Activated CD8-positive, alpha-beta memory T cell treated with anti-CD3 and anti-CD28 coated beads for 36 hours (primary cell): ENCODE measurements around the gene FEZ2. TPM values are rescaled to one million over a fixed set of nuclear protein-coding genes. Genes with fewer than 3 reads are reported as not detected.

Experiments
- CTCF ChIA-PET: fragments of 350-600 bp; sonication (Branson Sonifier 250); formaldehyde crosslinking; loops from one replicate; lab custom pipeline; 2021; ENCODE audit warnings: antibody characterized with exemption; lab: Charles Lee
- POLR2A ChIA-PET: fragments of 350-600 bp; sonication (Branson Sonifier 250); formaldehyde crosslinking; loops from one replicate; lab custom pipeline; 2021; ENCODE audit warnings: antibody characterized with exemption; lab: Charles Lee
- total RNA-seq, 2 experiments: library from RNA; stranded (reverse); gene quantifications; one replicate each; pipeline ENCODE4 v1.2.3, GENCODE V29; 2021

FEZ2 gene
- total RNA-seq, 2 experiments from 2014 or later: 7.7 to 8.4 TPM

DNA sequence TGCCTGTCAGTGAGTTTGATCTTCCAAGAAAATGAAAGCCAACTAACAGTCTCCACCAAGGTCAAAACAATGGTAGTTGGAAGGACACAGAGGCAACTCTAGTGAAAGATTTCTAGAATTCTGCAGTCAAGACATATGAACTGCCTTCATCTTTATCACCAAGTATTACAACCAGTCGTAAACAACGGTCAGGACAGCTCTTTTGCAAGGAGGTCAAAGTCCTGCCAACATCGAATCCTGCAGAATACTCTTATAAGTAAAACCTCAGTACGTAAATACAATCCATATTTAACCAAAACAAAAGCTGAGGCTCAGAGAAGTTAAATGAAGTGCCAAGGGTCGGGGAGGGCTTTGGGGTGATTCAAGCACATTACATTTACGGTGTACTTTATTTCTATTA is 3.1 kb downstream of the FEZ2 start:
- ChIA-PET POLR2A (no interaction called here), CTCF (no interaction called here)

DNA sequence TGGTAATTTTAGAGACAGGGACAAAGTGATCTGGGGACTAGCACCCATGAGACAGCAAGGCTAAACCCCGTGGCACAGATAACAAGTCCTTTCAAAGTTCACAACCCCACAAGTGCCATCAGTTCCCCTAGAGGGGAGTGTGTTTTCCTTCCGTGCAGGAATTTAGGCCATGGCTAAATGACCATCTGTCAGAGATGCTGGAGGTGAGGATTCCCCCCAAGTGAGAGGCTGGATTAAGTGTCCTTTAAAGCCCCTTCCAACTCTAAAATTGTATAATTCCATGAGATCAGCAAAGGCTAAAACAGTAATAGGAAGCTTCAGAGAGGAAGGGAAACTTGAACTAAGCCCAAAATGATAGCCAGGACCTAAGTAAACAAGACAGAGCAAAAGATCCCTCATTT is 8.7 kb downstream of the FEZ2 start:
- ChIA-PET CTCF (no interaction called here), POLR2A (no interaction called here)

DNA sequence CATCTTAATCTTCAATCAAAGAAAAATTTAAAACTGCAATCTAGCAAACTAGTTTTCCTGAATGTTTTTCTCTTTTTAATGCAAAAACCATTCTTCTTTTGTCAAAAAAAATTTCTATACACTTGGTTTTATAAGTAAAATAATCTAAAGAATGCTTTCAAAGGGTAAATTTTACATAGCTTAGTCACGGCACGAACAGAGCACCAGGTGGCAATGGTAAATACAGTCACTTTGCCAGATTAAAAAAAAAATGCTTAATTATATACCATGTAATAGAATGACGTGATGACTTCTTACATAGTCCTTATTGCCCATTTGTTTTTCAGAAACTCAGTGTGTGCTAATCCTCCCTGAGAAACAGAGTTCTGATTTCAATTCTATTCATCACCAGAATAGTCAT is 10.4 kb downstream of the FEZ2 start:
- ChIA-PET POLR2A (no interaction called here), CTCF (no interaction called here)

DNA sequence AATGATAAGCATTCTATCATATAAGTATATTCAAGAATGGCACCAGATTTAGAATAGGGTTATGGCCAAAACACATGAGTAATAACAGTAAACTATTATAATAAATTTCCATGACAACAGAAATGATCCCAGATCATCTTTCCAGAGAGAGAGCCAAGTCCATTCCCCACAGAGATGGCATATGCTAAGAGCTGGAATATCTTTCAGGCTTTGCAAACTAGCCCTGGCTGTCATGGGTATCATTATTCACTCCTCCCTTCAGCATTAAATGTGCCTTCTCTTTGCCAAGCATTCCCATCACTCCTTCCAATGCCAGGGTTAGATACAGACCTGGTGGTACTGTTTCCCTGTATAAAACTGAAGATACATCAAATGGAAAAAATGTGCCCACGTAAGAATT is 10.9 kb downstream of the FEZ2 start:
- CTCF ChIA-PET: no interaction called here
- POLR2A ChIA-PET: no interaction called here

DNA sequence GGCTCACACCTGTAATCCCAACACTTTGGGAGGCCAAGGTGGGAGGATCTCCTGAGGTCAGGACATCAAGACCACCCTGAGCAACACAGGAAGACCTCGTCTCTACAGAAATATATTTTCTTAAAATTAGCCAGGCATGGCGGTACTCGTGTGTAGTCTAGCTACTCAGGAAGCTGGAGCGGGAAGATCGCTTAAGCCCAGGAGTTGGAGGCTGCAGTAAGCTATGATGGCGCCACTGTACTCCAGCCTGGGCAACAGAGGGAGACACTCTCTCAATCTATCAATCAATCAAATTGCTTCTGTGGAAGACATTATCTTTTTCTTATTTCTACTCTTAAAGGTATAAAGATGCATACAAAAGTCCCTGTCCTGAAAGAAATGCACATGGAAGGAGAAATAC is 11.3 kb downstream of the FEZ2 start:
- ChIA-PET POLR2A (no interaction called here), CTCF (no interaction called here)

DNA sequence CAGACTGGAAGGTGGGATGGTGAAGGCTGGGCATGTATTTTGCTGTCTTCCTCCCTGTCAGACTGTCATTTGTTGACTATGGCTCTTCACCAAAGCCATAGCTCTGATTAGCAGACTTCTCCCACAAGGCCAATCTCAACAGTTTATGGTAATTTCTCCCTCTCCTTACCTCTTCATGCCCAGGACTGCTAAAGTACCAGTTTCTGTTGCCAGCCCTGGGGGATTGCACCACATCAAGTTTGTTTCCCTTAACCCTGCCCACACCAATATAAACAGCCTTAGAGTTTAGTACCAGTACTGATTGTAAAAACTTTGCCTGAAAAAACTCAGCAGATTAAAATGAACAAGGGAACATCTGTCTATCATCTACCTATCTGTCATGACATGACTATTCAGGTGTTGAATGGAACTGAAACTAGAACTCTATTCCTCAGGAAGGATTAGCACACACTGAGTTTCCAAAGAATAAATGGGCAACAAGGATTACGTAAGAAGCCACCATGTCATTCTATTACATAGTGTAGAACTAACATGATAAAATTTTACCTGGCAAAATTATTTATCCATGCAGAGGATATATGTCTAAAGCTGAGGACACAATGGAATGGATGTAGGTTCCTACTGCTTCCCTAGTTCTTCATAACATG is 13.7 kb downstream of the FEZ2 start:
- ChIA-PET CTCF (no interaction called here), POLR2A (no interaction called here)

DNA sequence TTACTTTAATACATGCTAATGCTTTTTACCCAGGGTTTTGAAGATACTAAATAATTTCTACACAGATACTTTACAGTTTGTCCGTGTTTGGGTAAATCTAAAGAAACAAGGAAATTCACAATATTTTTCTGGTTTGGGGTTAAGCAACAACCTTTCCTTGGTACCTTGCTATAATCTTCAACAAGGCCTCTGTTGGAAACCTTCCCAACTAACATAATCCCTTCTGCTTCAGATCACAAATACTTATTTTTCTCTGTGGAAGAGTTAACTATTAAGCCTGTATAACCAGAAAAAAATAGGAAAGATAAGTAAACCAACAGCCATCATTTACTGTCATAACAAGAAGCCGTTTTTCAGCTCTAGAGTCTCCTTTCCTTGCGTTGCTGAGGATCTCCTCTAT is 15.0 kb downstream of the FEZ2 start:
- ChIA-PET POLR2A (no interaction called here), CTCF (no interaction called here)

DNA sequence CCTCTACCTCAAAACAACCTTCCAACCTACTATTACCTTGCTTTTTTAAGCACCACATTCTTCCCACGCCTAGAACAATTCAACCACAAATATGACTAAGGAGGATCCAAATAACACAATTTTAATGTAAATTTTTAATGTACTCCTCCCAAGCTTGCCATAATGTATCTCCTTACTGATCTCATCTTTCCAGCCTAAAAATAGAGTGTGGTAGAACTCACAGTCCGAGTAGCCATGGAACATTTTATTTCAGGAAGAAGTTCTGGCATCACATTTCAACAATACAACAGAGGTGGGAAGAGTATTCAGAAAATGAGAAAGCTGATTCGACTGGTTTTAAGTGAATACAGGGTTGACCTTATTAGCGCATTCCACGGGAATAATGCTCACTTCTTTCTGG is 15.4 kb downstream of the FEZ2 start:
- CTCF ChIA-PET: no interaction called here

DNA sequence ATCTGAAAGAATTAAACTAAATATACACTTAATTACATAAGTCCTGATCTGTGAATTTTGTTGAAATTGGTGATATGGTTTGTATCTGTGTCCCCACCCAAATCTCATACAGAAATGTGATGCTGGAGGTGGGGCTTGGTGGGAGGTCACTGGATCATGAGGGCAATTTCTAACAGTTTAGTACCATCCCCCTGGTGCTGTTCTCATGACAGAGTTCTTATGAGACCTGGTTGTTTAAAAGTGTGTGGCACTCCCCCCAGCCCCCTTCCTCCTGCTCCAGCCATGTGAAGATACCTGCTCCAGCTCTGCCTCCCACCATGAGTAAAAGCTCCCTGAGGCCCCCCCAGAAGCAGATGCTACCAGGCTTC is 18.7 kb downstream of the FEZ2 start:
- POLR2A ChIA-PET: no interaction called here
- CTCF ChIA-PET: no interaction called here

More for the DNA sequence above, 15.4 kb downstream of the FEZ2 start:
- POLR2A ChIA-PET: no interaction called here

DNA sequence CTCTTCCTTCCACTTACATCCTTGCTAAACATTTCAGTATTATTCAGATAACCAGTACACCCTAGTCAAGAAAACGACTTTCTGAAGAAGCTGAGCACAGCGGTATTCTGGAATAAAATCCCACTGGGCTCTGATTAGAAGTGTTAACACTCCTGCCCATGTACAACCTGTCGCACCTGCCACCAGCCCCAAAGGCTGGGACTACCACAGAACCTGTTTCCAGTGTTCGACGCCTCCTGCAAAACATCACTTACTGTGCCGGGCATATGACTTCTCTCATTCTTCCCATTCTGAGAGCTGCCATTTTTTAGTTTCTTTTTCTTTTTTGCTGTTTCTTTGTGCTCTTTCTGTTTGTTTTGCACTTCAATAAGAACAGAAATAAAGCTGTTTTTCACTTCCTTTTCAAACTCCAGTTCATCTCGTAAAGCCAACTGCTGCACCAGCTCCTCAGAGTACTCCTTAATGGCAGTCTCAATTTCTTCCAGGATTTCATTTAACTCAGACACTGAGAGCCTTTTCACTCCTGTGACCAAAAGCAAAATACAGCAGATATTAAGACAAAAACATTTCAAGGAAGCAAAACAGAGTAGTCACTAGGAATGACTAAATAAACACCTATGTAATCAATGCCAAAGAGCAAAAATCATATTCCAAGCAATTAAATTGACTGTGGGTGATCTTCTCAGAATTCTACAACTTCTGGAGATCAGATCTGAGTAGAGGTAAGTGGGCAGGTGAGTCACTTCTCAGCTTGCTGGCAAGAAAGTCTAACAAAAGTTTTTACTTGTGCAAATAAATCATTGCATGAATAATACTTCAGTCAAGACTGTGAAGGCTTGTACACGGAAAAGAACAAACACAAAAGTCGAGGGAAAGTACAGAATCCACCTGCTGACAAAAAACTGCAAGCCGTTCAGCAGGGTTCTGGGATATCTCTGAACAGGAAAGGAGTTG is 19.3 kb downstream of the FEZ2 start:
- POLR2A ChIA-PET: no interaction called here
- CTCF ChIA-PET: no interaction called here

DNA sequence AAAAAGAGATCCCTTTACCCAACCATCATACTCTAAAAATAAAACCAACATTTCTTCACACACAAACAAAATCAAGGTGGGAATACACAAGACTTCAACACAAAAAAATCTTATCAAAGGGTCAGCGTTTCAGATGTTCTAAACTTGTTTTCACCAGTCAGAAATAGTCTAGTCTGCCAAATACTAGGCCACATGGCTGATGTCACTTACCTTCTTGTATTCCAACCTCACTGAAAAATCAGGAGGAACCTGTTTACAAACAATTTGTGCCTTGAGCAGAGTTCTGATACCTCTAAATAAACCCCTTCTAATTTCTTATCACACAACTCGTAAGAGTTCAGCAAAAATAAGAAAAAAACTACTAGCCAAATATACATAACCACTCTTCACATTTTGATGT is 20.1 kb downstream of the FEZ2 start:
- CTCF ChIA-PET: no interaction called here
- POLR2A ChIA-PET: no interaction called here

DNA sequence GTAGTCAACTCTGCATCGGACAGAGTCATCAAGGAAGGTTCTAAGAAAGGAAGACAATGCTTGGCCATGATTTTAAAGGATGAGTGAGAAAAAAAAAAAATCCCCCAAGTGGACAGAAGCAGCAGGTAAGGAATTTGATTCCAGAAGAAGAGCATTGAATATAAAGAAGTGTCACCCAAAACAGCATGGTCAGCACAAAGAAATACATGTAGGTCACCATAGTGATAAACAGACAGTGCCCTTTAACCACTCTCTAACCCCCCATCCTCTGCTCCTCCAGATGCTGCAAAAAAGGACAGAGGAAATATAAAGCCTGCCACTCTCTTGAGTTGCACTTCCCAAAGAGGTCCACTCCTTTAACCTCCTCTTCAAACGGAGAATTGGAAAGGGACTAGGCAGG is 23.4 kb downstream of the FEZ2 start:
- POLR2A ChIA-PET: no interaction called here
- CTCF ChIA-PET: no interaction called here

DNA sequence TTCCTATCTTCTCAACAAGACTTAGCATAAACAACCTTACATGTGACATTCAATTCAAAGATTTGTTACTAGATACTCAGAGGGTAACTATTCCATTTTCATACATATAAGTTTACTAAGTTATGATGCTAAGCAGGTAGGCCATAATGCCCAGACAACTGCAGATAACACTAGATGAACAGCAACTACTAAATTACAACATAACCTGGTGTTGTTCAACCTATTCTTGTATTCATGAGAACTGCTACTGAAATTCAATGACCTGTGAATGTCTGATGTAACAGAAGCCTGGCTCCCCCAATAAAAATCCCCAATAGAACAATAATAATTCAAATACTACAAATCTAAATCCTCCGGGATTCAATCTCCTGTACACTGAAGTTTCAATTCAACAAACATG is 24.8 kb downstream of the FEZ2 start:
- ChIA-PET CTCF (no interaction called here), POLR2A (no interaction called here)

DNA sequence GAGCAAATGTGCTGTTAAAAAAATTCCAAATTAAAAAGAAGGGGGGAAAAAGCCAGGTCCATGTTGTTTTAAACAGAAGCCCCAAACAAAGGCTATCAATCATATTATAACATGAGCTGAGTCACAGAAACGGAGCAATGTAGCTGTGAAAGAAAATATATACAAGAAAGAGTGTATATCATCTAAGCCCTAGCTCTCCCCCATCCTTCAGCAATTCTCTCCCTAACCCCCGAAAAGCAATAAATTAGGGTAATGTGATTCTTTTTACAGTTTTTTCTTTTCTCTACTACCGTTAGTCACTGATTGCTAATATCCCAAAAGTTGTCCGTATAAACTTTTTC is 25.3 kb downstream of the FEZ2 start:
- ChIA-PET POLR2A (no interaction called here), CTCF (no interaction called here)

DNA sequence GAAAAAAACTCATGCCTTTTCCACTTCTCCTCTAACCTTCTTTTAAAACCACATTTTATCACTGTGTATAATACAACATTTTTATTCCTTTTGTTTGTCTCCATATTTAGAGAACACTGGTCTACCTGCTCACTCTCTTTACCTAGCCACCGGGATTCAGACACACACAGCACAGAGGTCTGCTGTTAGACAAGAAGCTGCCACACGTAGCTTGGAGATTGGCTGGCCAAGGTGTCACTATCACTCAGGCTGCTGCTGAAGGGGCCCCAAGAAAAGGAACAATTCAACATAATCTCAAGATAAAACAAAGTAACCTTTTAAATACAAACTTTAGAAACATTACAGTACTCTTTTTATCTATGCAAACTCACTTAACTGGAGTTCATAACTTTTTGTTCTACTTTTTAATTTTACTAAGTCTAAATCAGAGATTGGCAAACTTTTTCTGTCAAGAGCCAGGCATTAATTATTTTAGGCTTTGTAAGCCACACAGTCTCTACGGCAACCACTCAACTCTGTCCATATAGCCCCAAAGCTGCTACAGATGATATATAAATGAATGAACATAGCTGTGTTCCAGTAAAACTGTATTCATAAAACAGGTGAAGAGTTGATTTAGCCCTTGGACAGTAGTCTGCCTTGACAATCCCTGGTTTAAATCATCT is 25.8 kb downstream of the FEZ2 start:
- CTCF ChIA-PET: no interaction called here

DNA sequence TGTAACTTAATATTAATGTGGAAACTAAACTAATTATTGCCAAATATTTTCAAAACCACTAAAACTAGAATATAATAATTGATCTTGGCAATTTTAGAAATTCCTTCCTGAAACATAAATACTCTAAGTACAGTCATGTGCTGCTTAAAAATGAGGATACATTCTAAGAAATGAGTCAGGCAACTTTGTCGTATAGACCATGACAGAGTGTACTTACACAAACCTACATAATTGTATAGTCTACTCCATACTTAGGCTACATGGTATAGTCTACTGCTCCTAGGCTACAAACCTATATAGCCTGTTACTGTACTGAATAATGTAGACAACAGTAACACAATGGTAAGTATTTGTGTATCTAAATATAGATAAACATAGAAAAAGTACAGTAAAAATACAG is 27.6 kb downstream of the FEZ2 start:
- ChIA-PET CTCF (no interaction called here), POLR2A (no interaction called here)

More for the DNA sequence above, 25.8 kb downstream of the FEZ2 start:
- POLR2A ChIA-PET: no interaction called here

DNA sequence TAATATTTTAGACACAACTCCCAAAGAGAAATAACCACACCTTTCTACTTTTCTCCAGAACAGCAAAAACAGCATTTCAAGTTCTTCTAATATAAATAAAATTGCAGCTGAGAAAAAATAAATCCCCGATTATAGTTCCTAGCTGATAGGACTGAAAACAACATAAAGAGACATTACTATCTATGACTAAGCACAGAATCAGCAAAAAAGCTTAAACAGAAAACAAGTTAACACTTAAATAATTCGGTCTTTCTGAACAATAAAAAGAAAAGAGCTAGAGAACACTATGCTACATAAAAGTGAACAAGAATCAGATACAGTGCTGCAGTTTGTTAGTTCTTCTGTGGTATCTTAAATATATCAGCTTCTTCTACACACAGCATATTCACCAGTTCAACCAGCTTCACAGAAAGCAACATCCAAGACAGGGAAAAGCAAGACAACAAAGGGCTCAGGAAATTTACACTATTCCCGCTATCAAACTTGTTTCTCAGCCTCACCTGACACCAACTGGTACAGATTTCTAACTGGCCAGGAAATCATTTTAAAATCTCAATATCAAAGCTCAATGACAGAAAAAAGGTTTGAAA is 28.6 kb downstream of the FEZ2 start:
- ChIA-PET POLR2A (no interaction called here), CTCF (no interaction called here)

DNA sequence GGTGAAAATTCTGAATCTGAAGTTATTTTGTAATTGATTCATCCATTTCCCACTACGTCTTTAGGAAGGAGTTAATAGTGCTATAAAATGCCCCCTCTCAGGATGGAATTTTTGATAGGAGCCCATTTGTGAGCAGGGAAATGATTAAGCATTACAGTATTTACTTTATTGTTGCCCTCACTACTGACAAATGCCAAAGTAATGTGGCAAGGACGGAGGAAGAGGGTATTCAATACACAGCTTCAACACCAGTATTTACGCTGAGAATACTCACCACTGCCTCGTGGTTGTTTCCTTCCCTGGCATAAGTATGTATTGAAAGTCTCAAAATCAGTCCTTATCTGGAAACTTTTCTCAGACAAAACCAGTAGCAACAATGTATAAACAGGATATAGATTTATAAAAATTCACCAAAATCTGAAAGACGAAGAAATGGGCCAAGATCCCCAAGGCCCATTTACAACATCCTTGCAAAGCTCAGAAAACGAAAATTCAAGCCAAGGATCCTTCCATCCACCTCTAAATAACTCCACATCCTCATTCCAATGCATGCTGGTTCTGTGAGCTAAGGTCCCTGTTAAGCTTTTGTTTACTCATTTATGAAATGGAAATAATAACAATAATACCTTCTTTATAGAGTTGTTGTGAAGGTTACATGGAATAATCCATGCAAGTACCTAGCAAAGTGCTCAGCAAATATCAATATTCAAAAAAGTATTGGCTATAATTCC is 29.3 kb downstream of the FEZ2 start:
- ChIA-PET POLR2A (no interaction called here), CTCF (no interaction called here)

DNA sequence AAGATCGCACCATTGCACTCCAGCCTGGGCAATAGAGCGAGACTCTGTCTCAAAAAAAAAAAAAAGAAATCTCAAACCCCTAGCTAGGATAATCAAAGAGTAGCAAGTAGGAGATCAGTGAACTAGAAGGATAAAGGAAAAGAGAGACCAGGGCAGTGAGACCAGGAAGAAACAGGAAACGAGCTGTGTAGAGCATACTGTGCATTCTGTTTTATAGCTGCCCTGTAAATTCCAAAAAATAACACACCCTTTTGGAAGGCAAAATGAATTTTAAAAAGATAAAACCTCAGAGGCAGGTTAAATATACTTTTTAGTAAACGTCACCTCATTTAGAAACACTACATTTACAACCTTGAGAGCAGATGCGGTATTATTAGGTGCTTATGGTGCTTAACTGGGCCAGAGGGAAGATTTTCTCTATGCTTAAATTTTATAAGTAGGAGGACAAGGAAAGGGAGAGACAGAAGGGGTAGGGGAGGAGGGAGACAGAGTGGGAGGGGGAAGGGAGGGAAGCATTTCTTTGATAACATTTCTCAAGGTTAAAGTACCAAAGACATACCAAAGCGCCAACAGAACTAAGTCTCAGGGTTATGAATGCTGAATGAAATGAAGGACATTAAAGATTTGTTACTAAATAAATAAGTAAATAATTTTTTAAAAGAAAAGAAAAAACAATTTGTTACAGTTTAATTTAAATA is 30.1 kb downstream of the FEZ2 start:
- CTCF ChIA-PET: no interaction called here
- POLR2A ChIA-PET: interaction anchor here (0.6 kb wide), 1 partner anchor 742 kb away, joined by 3 read pairs; no protein-coding TSS in a partner anchor
